ENCODE data around the gene TMEM187.

DNA sequence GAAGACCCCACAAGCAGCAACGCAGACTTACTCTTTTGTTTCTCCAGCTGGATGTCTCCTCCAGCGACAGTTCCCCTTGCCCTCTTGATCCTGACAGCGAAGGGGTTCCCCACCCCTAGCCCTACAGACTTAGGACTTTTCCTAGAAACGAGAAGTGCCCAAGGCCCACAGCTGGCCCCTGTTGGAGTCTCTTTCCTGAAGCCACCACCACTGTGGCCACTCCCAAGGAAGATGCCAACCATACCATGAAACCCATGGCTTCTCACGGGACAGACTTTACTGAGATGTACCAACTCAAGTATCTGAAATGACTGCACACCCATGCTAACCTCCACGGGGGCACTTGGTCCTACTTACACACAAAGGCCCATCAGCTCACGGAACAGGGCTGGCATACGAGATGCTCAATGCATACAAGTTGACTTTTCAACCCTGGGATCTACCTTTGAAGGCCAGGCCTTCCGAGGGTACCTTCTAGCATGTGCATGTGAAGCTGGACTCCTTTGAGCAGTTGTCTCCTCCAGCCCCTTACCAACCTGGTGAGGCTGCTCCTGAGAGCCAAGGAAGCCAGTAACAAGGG, 48.1 kb downstream of the TMEM187 start:
- no peak for TF ChIP-seq EZH2 (IDR thresholded peaks at IDR 0.05)
- no peak for TF ChIP-seq POLR2AphosphoS5 (IDR thresholded peaks at IDR 0.05; ENCODE audit: borderline replicate concordance, low read depth, low read length)
- TF ChIP-seq FOXP2 (optimal IDR thresholded peaks at IDR 0.05; ENCODE audit: control extremely low read depth, extremely low read length, insufficient read depth), result no peak

Measured in SK-N-MC (cell line).